ENCODE results near the gene REN. TPM values are rescaled to one million over a fixed set of nuclear protein-coding genes. Genes with fewer than 3 reads are reported as not detected.
A peak's percentile ranks its signal among the peaks of the same experiment; 100 is the strongest.

REN gene
- total and polyA plus RNA-seq, 2 of the 13 experiments (the other 11 are each of a cell fraction or from before 2014, with no cell fraction given), result not detected

GRCh38 chr1:204207136-204207616, 41.0 kb upstream of the REN start (continued):
- TF ChIP-seq ATF7 (IDR thresholded peaks at IDR 0.05) (no peak), ATF7 (CRISPR knock-in tag; IDR thresholded peaks at IDR 0.05) (no peak), BHLHE40 (IDR thresholded peaks at IDR 0.05; ENCODE audit: low read length) (peak; percentile 40; the same call in 1 of the 2 replicates), GABPB1 (CRISPR knock-in tag; IDR thresholded peaks at IDR 0.05) (peak; percentile 44; the same call in 1 of the 2 replicates), ZNF362 (CRISPR knock-in tag; IDR thresholded peaks at IDR 0.05; ENCODE audit: borderline replicate concordance) (no peak), BRD4 (CRISPR knock-in tag; IDR thresholded peaks at IDR 0.05) (no peak), ZSCAN31 (CRISPR knock-in tag; IDR thresholded peaks at IDR 0.05; ENCODE audit: low read depth) (no peak), LCORL (IDR thresholded peaks at IDR 0.05) (no peak), LCORL (CRISPR knock-in tag; IDR thresholded peaks at IDR 0.05) (peak; percentile 64; the same call in 1 of the 2 replicates), ZNF572 (CRISPR knock-in tag; IDR thresholded peaks at IDR 0.05) (0 out of 2 replicates have a peak, but pooled peaks have one; percentile 20), ZNF710 (CRISPR knock-in tag; IDR thresholded peaks at IDR 0.05; ENCODE audit: borderline replicate concordance) (no peak), RAD21 (CRISPR knock-in tag; IDR thresholded peaks at IDR 0.05) (peak; percentile 81), STAG1 (CRISPR knock-in tag; IDR thresholded peaks at IDR 0.05) (peak; percentile 77), ZNF576 (CRISPR knock-in tag; IDR thresholded peaks at IDR 0.05) (no peak), FOXO4 (CRISPR knock-in tag; conservative IDR thresholded peaks at IDR 0.05) (no peak), XRCC5 (optimal IDR thresholded peaks at IDR 0.05; ENCODE audit: low read length) (peak; percentile 78), ZNF720 (CRISPR knock-in tag; IDR thresholded peaks at IDR 0.05) (no peak), KLF6 (CRISPR knock-in tag; IDR thresholded peaks at IDR 0.05) (no peak), ZNF703 (CRISPR knock-in tag; IDR thresholded peaks at IDR 0.05; ENCODE audit: borderline replicate concordance) (no peak), ZNF574 (CRISPR knock-in tag; IDR thresholded peaks at IDR 0.05) (0 out of 2 replicates have a peak, but pooled peaks have one; percentile 38), PITX1 (CRISPR knock-in tag; IDR thresholded peaks at IDR 0.05) (peak; percentile 58; the same call in 1 of the 2 replicates), ZNF792 (CRISPR knock-in tag; IDR thresholded peaks at IDR 0.05) (0 out of 2 replicates have a peak, but pooled peaks have one; percentile 26), ZNF317 (CRISPR knock-in tag; IDR thresholded peaks at IDR 0.05) (no peak), ZNF292 (CRISPR knock-in tag; IDR thresholded peaks at IDR 0.05; ENCODE audit: borderline replicate concordance, low read depth) (no peak)

Data from HepG2 (cell line).